GM18508 (cell line): ENCODE measurements around the gene PRKG1.
"Not testable (repeated sequence)": the region's sequence is repeated elsewhere in the genome, so short reads cannot be mapped to it uniquely, and the experiment has no call there.

Experiments used
- ATAC-seq: cut with Tn5 transposase; IDR thresholded peaks from one replicate; pipeline ENCODE4 v1.9.1; 2021; ENCODE audit warnings: moderate number of reproducible peaks; ENCODE audit not compliant: insufficient read depth, unreplicated experiment

PRKG1 gene

GRCh38 chr10:52245547-52245946 lies 1171.3 kb downstream of the PRKG1 start:
- no peak for ATAC-seq

GRCh38 chr10:52247929-52248328 lies 1173.6 kb downstream of the PRKG1 start:
- not testable (repeated sequence) for ATAC-seq

GRCh38 chr10:52248697-52249306 lies 1174.5 kb downstream of the PRKG1 start:
- no peak for ATAC-seq

GRCh38 chr10:52249850-52250395 lies 1175.6 kb downstream of the PRKG1 start:
- ATAC-seq = no peak

- no peak for ATAC-seq
Measured at GRCh38 chr10:52250510-52250909, 1176.2 kb downstream of the PRKG1 start.

- ATAC-seq = no peak
Measured at GRCh38 chr10:52252307-52252706, 1178.0 kb downstream of the PRKG1 start.

- peak; percentile 99 for ATAC-seq
Measured at GRCh38 chr10:52256832-52257691, 1182.8 kb downstream of the PRKG1 start.

- peak; percentile 69 for ATAC-seq
Measured at GRCh38 chr10:52257692-52258075, 1183.4 kb downstream of the PRKG1 start.

GRCh38 chr10:52258799-52259425 lies 1184.6 kb downstream of the PRKG1 start:
- ATAC-seq = no peak

GRCh38 chr10:52259426-52259812 lies 1185.1 kb downstream of the PRKG1 start:
- ATAC-seq = no peak

GRCh38 chr10:52261362-52261761 lies 1187.1 kb downstream of the PRKG1 start:
- no peak for ATAC-seq

GRCh38 chr10:52265131-52265926 lies 1191.0 kb downstream of the PRKG1 start:
- ATAC-seq = no peak

- no peak for ATAC-seq
Measured at GRCh38 chr10:52266858-52267257, 1192.6 kb downstream of the PRKG1 start.

GRCh38 chr10:52268790-52269189 lies 1194.5 kb downstream of the PRKG1 start:
- no peak for ATAC-seq

- ATAC-seq = no peak
Measured at GRCh38 chr10:52269233-52269632, 1194.9 kb downstream of the PRKG1 start.

- no peak for ATAC-seq
Measured at GRCh38 chr10:52276163-52276562, 1201.9 kb downstream of the PRKG1 start.

GRCh38 chr10:52276986-52277385 lies 1202.7 kb downstream of the PRKG1 start:
- no peak for ATAC-seq

- ATAC-seq = no peak
Measured at GRCh38 chr10:52279546-52279945, 1205.3 kb downstream of the PRKG1 start.

- no peak for ATAC-seq
Measured at GRCh38 chr10:52280051-52280450, 1205.8 kb downstream of the PRKG1 start.

GRCh38 chr10:52283174-52283573 lies 1208.9 kb downstream of the PRKG1 start:
- no peak for ATAC-seq
